GM23248 (cell line): Measurements from ENCODE around the gene NAPEPLD.

ENCODE experiments used
- EZH2 ChIP-seq: fragments of 200-600 bp; sonication (generic); IDR thresholded peaks from 2 replicates; pipeline ENCODE4 v1.6.1; 2018; ENCODE audit warnings: antibody characterized with exemption, mild to moderate bottlenecking; ENCODE audit not compliant: insufficient read depth, poor library complexity, severe bottlenecking
- EZH2phosphoT487 ChIP-seq: fragments of 200-600 bp; sonication (generic); IDR thresholded peaks from 2 replicates; pipeline ENCODE4 v1.6.1; 2018; ENCODE audit warnings: antibody characterized with exemption, moderate library complexity, mild to moderate bottlenecking, low read depth; ENCODE audit not compliant: insufficient read depth

DNA sequence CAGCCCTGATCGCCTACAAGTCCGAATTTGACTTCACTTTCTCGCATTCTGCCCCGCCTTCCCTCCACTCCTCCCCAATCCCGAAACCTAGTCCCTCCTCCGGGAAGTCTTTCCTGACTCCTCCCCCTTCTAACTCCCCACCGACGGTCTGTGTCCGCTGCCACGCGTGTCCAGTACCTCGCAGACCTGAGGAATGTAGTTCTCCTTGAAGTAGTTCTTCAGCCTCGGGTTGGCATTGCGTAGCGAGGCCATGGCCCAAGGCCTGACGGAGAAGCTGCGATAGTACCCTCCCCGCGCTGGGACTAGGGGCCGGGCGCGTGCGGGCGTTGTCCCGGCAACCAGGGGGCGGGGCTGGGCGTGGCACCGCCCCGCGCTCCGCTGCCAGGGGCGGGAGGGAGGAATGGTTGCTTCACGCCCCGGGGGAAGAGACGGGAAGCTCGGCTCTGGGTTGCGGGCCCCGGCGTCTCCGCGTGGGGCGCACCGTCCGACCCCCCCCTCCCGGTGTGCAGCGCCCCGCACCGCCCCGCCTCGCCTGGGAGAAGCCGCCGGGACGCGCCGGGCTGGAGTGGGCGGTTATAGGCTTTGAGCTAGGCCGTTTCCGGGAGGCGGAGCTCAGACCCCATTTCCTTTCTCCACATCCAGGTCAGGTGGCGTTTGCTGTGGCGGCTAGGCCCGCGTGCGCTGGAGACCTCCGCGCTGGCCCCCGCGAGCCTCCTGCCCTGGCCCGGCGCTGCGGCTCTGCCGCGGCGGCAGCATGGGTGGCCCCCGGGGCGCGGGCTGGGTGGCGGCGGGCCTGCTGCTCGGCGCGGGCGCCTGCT is 74.2 kb downstream of the NAPEPLD start, which contains the start of the genes ARMC10 and FBXL13:
- no peak for TF ChIP-seq EZH2phosphoT487
- no peak for TF ChIP-seq EZH2
